Activated CD4-positive, alpha-beta T cell treated with anti-CD3 and anti-CD28 coated beads, Interleukin-2, amount 50 U/mL, for 1 hour (primary cell): Measurements from ENCODE around the gene MMP21.

Experiments used
- DNase-seq: peaks from one replicate; pipeline ENCODE4 v3.0.0-alpha.2; 2020

MMP21 gene

GRCh38 chr10:125775491-125776106, at the start of gene MMP21:
Gene MMP21 (minus strand): TSS chr10:125775821. CDS start chr10:125775821, 0 bp downstream.
- DNase-seq = no peak

- DNase-seq = no peak
Observed at GRCh38 chr10:125824736-125825135, 49.1 kb upstream of the MMP21 start.

GRCh38 chr10:125823663-125824251, 48.1 kb upstream of the MMP21 start:
- DNase-seq = peak; percentile 4

- DNase-seq = peak; percentile 89
Observed at GRCh38 chr10:125822878-125823662, 47.4 kb upstream of the MMP21 start, which contains the start of the genes BCCIP and UROS. Gene BCCIP (plus strand): TSS chr10:125823546. CDS start chr10:125823558, 12 bp downstream. Gene UROS (minus strand): TSS chr10:125823258. CDS start chr10:125816499, 6,759 bp downstream.

- DNase-seq = no peak
Observed at GRCh38 chr10:125820701-125821100, 45.1 kb upstream of the MMP21 start.

- DNase-seq = no peak
Observed at GRCh38 chr10:125817337-125817946, 41.8 kb upstream of the MMP21 start.

- no peak for DNase-seq
Observed at GRCh38 chr10:125816548-125816947, 40.9 kb upstream of the MMP21 start.

GRCh38 chr10:125815764-125816163, 40.1 kb upstream of the MMP21 start:
- no peak for DNase-seq

GRCh38 chr10:125812128-125812750, 36.6 kb upstream of the MMP21 start:
- no peak for DNase-seq

GRCh38 chr10:125811251-125811650, 35.6 kb upstream of the MMP21 start:
- DNase-seq = no peak

- DNase-seq = no peak
Observed at GRCh38 chr10:125808047-125808446, 32.4 kb upstream of the MMP21 start.

GRCh38 chr10:125802739-125803138, 27.1 kb upstream of the MMP21 start:
- DNase-seq = no peak

GRCh38 chr10:125802131-125802530, 26.5 kb upstream of the MMP21 start:
- DNase-seq = no peak

GRCh38 chr10:125801574-125801973, 26.0 kb upstream of the MMP21 start:
- no peak for DNase-seq

GRCh38 chr10:125799451-125800182, 24.0 kb upstream of the MMP21 start:
- no peak for DNase-seq

- DNase-seq = no peak
Observed at GRCh38 chr10:125797994-125798662, 22.5 kb upstream of the MMP21 start.

- DNase-seq = no peak
Observed at GRCh38 chr10:125797424-125797823, 21.8 kb upstream of the MMP21 start.

- no peak for DNase-seq
Observed at GRCh38 chr10:125795637-125796190, 20.1 kb upstream of the MMP21 start.

- DNase-seq = no peak
Observed at GRCh38 chr10:125795128-125795527, 19.5 kb upstream of the MMP21 start.

GRCh38 chr10:125792342-125793300, 17.0 kb upstream of the MMP21 start:
- DNase-seq = no peak
